Activated T-helper 9 cell treated with anti-CD3 and anti-CD28 coated beads, Interleukin-2, amount 50 U/mL, for 16 hours (primary cell): ENCODE data around the gene AZIN2.
"Not testable (repeated sequence)": the region's sequence is repeated elsewhere in the genome, so short reads cannot be mapped to it uniquely, and the experiment has no call there.

Experiments used
- DNase-seq: peaks from one replicate; pipeline ENCODE4 v3.0.0-alpha.2; 2020; ENCODE audit warnings: low read depth

Gene AZIN2

GRCh38 chr1:33094971-33095604 lies 14.1 kb downstream of the AZIN2 start:
- no peak for DNase-seq

- DNase-seq = no peak
Measured at GRCh38 chr1:33096363-33097005, 15.5 kb downstream of the AZIN2 start.

DNA sequence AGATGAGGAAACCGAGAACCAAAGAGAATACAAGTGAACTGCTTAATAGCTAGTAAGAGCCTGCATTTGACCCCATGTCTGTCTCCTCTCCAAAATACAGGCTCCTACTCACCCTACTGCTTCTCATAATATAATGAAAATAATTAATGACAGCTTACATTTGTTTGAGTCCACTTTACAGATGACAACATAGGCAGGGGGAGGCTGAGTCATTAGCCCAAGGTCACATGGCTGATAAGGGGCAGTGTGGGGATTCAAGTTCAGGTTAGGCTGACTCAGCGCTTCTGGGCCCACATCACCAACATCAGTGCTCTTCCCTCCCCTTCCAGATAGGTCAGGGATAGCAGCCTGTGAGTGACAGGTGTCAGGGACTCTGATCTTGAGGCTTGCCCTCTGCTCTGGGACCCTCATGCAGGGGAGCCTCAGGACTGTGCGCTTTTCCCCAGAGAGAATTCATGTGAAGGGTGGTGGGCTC lies 16.2 kb downstream of the AZIN2 start:
- no peak for DNase-seq

- no peak for DNase-seq
Measured at GRCh38 chr1:33097762-33098161, 16.8 kb downstream of the AZIN2 start.

DNA sequence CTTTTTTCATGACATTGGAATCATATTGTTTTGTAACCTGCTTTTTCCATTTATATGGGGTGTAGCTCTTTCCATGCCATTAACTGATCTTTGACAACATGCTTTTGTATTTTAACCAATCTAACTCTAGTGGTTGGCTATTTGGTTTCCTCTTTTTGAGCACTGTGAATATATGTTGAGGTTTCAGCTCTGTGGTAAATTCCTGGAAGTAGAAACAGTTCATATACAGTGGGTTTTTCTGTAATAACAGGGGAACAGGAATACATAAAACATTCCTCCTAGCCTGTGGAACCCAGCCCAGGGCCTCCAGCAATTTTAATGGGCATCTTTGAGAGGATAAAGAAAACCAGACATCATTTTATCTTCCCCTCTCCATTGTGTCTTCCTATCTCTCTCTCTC lies 17.4 kb downstream of the AZIN2 start:
- DNase-seq = no peak

DNA sequence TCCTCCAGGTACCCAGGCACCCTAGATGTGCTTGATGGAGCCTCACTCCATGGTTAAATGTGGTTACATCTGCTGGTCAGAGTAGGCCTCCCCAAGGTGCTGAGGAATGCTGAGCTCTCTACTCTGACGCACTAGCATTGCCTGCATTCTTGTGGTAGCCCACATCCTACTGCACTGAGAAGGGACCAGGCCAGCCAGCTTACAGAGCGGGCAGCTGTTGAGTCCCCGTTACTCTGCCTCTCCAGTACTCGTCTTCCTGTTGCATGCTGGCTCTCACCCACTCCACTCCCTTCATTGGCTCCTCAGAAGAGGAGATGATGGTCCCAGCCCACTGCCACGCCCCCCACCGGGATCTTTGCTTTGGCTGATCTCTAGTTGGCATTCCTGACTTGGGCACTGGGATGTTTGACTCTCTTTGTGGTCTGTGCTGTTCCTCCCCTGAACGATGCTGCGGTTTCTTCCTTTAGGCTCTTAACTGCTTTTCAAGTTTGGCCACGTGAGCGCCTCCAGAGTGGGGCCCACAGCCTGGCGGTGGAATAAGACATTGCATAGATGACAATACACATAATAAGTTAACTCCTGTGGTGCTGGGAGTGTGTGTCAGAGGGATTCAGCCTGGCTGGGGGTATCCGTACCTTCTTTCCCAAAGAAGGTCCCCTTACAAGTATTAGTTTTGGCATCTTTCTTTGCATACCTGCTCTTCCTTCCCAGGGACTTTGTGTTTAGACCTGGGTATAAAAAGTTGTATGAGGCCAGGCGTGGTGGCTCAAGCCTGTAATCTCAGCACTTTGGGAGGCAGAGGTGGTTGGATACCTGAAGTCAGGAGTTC lies 18.6 kb downstream of the AZIN2 start:
- peak; percentile 35 for DNase-seq

DNA sequence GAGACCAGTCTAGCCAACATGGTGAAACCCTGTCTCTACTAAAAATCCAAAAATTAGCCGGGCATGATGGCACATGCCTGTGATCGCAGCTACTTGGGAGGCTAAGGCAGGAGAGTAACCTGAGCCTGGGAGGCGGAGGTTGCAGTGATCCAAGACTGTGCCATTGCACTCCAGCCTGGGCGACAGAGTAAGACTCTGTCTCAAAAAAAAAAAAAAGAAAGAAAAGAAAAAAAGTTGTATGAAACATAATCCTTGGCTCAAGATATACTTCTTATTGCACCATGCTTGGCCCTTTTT lies 19.1 kb downstream of the AZIN2 start:
- DNase-seq = not testable (repeated sequence)

DNA sequence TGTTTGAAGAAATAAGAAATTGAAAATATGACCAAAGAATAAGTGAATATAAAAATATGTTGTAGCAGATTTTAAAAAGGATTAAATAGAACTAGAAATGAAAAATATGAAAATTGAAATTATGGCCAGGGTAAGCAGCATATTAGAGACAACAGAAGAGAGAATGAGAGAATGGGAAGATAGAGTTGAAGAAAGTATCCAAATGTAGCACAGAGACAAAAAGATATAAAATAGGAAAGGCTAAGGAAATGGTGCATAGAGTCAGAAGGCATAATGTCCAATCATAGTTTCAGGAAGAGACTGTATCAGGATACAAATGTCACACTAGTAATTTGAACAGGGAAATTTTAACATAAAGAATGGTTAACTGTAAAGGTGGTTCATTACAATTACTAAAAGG lies 29.5 kb downstream of the AZIN2 start:
- DNase-seq = no peak

DNA sequence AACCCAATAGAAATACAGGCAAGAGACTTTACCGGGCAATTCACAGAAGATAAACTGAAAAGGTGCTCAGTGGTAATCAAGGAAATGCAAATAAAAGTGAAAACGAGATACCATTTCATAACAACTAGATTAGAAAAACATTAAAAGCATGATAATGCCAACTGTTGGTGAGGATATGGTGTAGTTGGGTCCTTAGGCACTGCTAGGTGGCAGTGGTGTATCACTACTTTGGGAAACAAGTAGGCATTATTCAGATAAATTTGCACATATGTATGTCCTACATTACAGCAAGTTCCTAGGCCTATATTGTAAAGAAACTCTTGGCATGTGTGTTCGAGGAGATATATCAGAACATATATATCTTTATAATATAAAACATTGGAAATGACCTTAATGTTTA lies 31.0 kb downstream of the AZIN2 start:
- no peak for DNase-seq

- DNase-seq = no peak
Measured at GRCh38 chr1:33117440-33118085, 36.6 kb downstream of the AZIN2 start.

- DNase-seq = no peak
Measured at GRCh38 chr1:33118274-33118673, 37.3 kb downstream of the AZIN2 start.

DNA sequence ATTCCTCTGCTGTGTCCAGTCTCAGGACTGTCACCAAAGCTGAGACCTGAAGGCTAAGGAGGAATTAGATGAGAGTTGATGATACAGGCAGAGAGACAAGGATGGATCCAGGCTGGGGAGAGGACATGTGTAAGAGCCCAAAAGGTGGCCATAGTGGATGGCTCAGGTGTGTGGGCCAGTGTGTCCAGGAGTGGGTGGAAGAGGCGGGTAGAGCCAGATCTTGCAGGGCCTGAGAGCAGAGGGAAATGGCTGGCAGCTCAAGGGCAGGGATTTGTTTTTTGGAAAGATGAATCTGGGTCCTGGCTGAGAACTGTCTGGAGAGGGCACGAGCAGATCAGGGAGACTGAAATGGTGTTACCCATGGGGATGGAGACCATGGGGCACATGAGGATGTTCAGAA lies 38.1 kb downstream of the AZIN2 start:
- DNase-seq = no peak

DNA sequence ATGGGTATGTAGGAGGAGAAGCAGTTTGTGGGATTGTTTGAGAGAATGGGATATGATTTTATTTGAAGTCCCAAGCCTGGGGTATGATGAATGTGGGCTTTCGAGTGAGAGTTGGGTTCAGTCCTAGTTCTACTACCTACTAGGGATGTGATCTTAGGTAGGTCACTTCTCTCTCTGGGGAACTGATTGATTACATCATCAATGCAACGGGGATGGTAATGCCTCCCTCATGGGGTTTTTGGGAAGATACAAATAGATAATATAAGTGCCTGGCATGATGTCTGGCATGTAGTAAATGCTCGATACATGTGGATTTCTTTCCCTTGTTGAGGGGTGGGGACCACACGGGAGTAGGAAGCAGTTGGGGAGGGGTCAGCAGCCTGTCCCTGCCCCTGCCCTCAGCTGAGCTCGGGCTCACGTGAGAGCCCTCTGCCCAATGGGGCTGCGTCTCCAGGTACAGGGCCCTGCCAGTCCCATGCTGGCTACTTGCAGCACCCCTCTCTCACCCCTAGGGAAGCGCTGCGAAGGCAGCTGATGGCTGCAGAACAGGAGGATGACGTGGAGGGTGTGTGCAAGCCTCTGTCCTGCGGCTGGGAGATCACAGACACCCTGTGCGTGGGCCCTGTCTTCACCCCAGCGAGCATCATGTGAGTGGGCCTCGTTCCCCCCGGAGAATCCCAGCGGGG lies 38.7 kb downstream of the AZIN2 start:
- DNase-seq = no peak

- no peak for DNase-seq
Measured at GRCh38 chr1:33120436-33121231, 39.7 kb downstream of the AZIN2 start.

DNA sequence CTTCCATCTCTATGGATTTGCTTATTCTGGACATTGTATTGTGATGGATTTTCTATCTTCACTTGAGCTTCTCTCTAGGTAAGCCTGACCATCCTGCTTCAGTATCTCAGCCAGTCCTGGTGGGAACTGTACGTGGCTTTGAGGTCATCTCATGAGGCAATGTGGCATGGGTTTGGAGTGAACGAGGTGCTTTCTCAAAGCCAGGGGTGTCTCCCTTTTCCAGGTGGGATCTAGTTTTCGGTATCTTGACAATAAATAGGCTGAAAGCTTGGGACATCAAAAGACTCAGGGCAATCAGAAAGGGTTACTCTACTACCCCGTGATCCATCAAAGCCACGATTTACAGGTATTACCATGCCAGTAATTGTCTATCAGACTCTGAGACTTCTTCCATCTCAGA lies 40.8 kb downstream of the AZIN2 start:
- DNase-seq = no peak

DNA sequence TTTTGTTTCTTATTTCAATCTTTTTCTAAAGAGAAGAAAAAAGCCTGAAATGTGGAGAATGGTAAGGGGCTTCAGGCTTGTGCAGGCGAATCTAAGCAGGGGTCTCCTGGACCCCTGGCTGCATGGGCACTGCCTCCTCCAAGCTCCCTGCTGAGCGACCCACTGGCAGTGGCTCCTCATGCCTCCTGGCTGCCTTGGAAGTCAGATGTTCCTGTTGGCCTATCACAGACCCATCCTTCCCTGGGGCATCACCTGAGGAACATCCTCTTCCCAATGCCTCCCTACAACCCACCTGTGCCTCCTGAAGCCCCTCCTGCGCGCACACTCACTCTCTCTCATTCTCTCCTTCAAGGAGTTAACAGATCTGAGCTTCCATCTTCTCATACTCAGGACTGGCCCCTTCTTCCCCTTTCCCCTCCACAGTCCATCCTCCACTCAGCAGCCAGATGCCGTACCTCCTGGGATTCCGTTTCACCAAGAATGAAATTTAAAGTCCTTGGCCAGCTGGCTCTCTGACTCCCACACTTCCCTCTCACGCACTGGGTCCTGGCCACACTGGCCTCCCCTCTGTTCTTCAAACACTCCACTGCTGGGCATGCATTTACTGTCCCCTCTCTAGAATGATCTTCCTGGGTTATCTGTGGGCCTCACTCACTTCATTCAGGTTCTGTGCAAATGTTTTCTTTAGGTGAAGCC lies 41.7 kb downstream of the AZIN2 start:
- no peak for DNase-seq

- DNase-seq = no peak
Measured at GRCh38 chr1:33123266-33123665, 42.3 kb downstream of the AZIN2 start.

DNA sequence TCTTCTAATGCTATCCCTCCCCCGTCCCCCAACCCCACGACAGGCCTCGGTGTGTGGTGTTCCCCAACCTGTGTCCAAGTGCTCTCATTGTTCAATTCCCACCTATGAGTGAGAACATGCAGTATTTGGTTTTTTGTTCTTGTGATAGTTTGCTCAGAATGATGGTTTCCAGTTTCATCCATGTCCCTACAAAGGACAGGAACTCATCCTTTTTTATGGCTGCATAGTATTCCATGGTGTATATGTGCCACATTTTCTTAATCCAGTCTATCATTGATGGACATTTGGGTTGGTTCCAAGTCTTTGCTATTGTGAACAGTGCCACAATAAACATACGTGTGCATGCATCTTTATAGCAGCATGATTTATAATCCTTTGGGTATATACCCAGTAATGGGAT lies 43.7 kb downstream of the AZIN2 start:
- DNase-seq = not testable (repeated sequence)

GRCh38 chr1:33126411-33127000 lies 45.6 kb downstream of the AZIN2 start:
- DNase-seq = no peak
